ENCODE results near the gene SLC43A2.

DNA sequence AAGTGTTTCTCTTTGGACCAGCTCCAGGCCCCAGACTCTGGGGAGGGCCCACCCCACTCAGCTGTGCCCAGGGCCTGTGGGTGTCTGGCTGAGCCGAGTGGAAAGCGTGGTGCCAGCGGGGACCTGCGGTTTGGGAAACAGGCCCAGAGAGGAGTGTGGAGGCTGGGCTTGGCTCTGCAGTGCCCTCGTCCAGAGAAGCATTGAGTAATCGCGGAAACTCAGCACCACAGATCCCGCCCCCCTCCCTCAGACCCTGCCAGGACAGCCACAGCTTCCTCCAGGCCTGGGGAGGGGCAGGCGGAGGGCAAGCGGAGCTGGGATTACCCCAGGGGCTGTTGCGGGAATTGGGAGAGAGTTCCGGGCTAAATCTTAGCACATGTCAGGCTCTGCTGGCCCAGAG, 51.5 kb downstream of the SLC43A2 start:
- TF ChIP-seq, protein P1, sequence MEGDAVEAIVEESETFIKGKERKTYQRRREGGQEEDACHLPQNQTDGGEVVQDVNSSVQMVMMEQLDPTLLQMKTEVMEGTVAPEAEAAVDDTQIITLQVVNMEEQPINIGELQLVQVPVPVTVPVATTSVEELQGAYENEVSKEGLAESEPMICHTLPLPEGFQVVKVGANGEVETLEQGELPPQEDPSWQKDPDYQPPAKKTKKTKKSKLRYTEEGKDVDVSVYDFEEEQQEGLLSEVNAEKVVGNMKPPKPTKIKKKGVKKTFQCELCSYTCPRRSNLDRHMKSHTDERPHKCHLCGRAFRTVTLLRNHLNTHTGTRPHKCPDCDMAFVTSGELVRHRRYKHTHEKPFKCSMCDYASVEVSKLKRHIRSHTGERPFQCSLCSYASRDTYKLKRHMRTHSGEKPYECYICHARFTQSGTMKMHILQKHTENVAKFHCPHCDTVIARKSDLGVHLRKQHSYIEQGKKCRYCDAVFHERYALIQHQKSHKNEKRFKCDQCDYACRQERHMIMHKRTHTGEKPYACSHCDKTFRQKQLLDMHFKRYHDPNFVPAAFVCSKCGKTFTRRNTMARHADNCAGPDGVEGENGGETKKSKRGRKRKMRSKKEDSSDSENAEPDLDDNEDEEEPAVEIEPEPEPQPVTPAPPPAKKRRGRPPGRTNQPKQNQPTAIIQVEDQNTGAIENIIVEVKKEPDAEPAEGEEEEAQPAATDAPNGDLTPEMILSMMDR (conservative IDR thresholded peaks at IDR 0.05), result no peak
- TF ChIP-seq EZH2 (IDR thresholded peaks at IDR 0.05; ENCODE audit: low read depth), result no peak

Data from PC-9 (cell line).